PFSK-1 (cell line): ENCODE data around the gene HDAC4.

Experiments used
- FOXP2 ChIP-seq: optimal IDR thresholded peaks from 2 replicates; pipeline ENCODE3; 2011; ENCODE audit warnings: borderline replicate concordance, control low read depth, inconsistent platforms; ENCODE audit not compliant: insufficient read depth; ENCODE audit errors: extremely low read length, extremely low read depth
- POLR2AphosphoS5 ChIP-seq: IDR thresholded peaks from 2 replicates; pipeline ENCODE4 v1.6.1; 2012; ENCODE audit warnings: low read depth, mild to moderate bottlenecking, control low read depth, low read length, moderate library complexity
- REST ChIP-seq, 2 experiments: IDR thresholded peaks; 2 replicates each; pipeline versions ENCODE4 v1.6.1 to v1.8.0; 2011 to 2012; ENCODE audit warnings: low read depth in 2 of 2, low read length in 2 of 2, control low read depth in 1 of 2, inconsistent platforms in 1 of 2, mild to moderate bottlenecking in 1 of 2, moderate library complexity in 1 of 2; ENCODE audit not compliant: insufficient read depth in 1 of 2
- SIN3A ChIP-seq: IDR thresholded peaks from 2 replicates; pipeline ENCODE4 v1.6.1; 2012; ENCODE audit warnings: mild to moderate bottlenecking, low read length, moderate library complexity, borderline replicate concordance; ENCODE audit not compliant: insufficient read depth
- TAF1 ChIP-seq: IDR thresholded peaks from 2 replicates; pipeline ENCODE4 v1.6.1; 2012; ENCODE audit warnings: low read length, control low read depth, borderline replicate concordance; ENCODE audit not compliant: insufficient read depth

Gene HDAC4

GRCh38 chr2:239297142-239298004, 103.4 kb downstream of the HDAC4 start:
- no peak for TF ChIP-seq REST (IDR thresholded peaks at IDR 0.05; ENCODE audit: insufficient read depth in 1 of 2, low read depth in 2 of 2, low read length in 2 of 2)
- TF ChIP-seq POLR2AphosphoS5 = no peak
- TF ChIP-seq SIN3A = no peak
- TF ChIP-seq FOXP2 = no peak
- TF ChIP-seq TAF1 = no peak

DNA sequence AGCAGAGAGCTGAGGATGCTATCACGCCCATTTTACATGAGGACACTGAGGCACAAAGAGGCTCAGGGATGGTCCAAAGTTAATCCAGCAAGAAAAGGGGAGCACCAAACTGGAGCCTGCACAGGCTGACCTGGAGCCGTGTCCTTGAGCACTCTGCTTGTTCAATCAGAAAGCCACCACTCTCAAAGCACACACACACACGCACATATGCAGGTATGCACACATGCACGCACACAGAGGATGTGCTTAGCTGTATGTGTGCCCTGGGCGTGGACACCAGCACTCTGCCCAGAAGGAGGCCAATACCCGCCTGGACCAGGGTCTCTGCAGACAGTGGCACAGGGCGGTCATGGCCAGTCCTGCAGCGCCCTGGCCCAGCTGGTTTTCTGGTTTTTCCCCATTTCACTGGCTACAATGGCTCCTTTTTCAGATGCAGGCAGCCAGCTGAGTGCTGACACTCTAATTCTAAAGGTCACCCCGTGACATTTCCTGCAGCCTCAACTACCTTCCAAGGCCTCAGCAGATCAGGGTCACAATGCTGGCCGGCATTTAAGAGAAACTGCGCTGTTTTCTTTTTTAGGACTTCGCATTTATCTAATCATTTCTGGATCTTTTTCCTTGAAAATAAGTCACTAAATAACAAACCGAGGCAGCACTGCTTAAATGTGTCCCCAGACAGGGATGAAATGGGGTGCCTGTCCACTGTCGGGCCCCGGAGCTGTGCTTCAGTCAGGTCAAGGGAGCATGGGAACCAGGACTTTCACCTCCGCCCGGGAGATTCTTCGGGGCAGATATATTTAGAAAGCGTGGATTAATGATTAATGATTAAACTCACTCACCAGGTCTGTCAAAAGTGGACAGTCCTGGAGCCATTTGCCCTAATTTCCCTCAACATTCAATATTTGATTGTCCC, 104.5 kb downstream of the HDAC4 start:
- TF ChIP-seq TAF1 (no peak), SIN3A (no peak), POLR2AphosphoS5 (no peak), FOXP2 (no peak), REST (IDR thresholded peaks at IDR 0.05; ENCODE audit: insufficient read depth in 1 of 2, low read depth in 2 of 2, low read length in 2 of 2) (no peak)

DNA sequence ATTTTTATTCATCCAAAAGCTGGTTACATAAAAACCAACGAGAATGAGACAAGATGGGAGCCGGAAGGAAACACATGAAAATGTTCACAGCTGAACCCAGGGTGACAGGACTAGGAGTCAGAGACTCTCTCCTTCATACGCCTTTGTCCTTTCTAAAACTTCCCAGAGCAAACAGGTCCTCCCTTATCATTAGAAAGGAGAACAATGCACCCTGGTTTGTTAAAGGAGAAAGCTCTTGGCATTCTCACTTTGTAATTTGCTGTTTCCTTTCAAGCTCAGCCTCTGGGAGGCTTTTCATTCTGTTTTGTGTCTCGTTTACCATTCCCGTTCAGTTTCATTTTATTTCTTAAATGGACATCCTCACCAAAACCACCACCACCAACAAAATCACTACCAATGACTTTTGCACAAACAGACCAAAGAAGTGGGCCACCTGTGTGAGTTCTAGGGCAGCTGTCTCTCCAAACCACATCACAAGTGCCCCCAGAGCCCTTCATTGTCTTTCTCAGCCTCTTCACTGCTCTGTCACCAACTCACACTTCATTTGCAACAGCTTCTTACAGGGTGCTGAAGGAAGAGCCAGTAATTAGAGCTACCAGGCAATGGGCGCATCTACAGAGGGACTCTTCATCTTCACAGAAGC, 105.3 kb downstream of the HDAC4 start:
- TF ChIP-seq FOXP2 = no peak

- TF ChIP-seq FOXP2 = no peak
- no peak for TF ChIP-seq POLR2AphosphoS5
- no peak for TF ChIP-seq TAF1
- no peak for TF ChIP-seq SIN3A
- TF ChIP-seq REST (IDR thresholded peaks at IDR 0.05; ENCODE audit: insufficient read depth in 1 of 2, low read depth in 2 of 2, low read length in 2 of 2) = no peak
Observed at GRCh38 chr2:239294571-239295054, 106.2 kb downstream of the HDAC4 start.

DNA sequence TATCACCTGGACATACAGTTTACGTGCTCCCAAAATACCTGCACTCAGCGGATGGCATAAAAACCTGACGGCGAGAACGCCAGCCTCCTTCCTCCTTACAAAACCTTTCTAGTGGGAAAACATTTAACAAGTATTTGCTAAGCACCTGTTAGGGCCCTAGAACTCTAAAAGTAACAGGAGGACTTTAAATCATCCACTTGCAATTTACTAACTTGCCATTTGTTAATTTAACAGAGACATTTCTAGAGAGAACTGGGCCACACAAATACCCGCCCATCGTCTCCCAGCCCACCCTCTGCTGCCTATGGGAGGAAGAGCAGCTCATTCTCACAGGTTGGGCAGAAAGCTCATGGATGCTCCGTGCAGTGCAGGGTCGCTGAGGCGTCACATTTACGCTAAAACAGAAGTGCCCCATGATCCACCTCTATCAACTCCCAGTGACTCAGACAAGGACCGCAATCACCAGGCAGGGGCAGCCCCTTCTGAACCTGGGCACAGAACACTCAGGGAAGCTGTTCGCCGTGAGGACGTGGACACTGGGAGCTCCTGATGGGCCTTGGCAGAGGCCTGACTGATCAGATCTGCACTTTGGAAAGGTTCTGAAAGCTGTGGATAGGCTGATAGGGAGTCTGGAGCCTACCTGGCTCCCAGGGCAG, 106.9 kb downstream of the HDAC4 start:
- no peak for TF ChIP-seq TAF1
- TF ChIP-seq SIN3A = no peak
- no peak for TF ChIP-seq FOXP2
- no peak for TF ChIP-seq POLR2AphosphoS5
- no peak for TF ChIP-seq REST (IDR thresholded peaks at IDR 0.05; ENCODE audit: insufficient read depth in 1 of 2, low read depth in 2 of 2, low read length in 2 of 2)
